GM12892 (cell line): ENCODE data around the gene NUDT14. TPM values are rescaled to one million over a fixed set of nuclear protein-coding genes. Genes with fewer than 3 reads are reported as not detected.

Experiments
- DNase-seq: peaks from one replicate; pipeline ENCODE4 v3.0.0; 2011; ENCODE audit not compliant: insufficient read length
- FAIRE-seq: peaks from 2 replicates; lab custom pipeline; 2011; peaks lifted over from hg19 to GRCh38; lab: Jason Lieb, UNC
- POLR2A ChIP-seq: IDR thresholded peaks from 2 replicates; pipeline ENCODE4 v1.6.1; 2011; ENCODE audit warnings: low read depth, low read length, control low read depth
- POLR2AphosphoS5 ChIP-seq: IDR thresholded peaks from 2 replicates; pipeline ENCODE4 v1.6.1; 2011; ENCODE audit warnings: low read depth, low read length, control low read depth
- TAF1 ChIP-seq: IDR thresholded peaks from 2 replicates; pipeline ENCODE4 v1.6.1; 2011; ENCODE audit warnings: low read depth, mild to moderate bottlenecking, control low read depth, low read length, borderline replicate concordance
- polyA plus RNA-seq: library from polyadenylated mRNA; unstranded; fragments of >200 nt; gene quantifications from one replicate; pipeline ENCODE4 v1.2.1, GENCODE V29; 2012; ENCODE audit warnings: missing spikeins, inconsistent platforms; ENCODE audit not compliant: missing spikeins

The NUDT14 gene
- 2.9 TPM for polyA plus RNA-seq

- DNase-seq (peak; percentile 97), FAIRE-seq (peak; percentile 68)
- TF ChIP-seq POLR2AphosphoS5 = no peak
- TF ChIP-seq POLR2A = no peak
- no peak for TF ChIP-seq TAF1
Measured at GRCh38 chr14:105180592-105181548, at the start of gene NUDT14. TSS of gene NUDT14 (minus strand) at chr14:105181312. CDS start at chr14:105181209, 103 bp downstream.

- DNase-seq = no peak
- TF ChIP-seq POLR2A = no peak
- no peak for TF ChIP-seq POLR2AphosphoS5
- TF ChIP-seq TAF1 = no peak
- no peak for FAIRE-seq
Measured at GRCh38 chr14:105229099-105229655, 48.1 kb upstream of the NUDT14 start.

GRCh38 chr14:105228562-105228961, 47.5 kb upstream of the NUDT14 start:
- FAIRE-seq = no peak
- no peak for DNase-seq
- TF ChIP-seq POLR2AphosphoS5 (no peak), POLR2A (no peak), TAF1 (no peak)

DNA sequence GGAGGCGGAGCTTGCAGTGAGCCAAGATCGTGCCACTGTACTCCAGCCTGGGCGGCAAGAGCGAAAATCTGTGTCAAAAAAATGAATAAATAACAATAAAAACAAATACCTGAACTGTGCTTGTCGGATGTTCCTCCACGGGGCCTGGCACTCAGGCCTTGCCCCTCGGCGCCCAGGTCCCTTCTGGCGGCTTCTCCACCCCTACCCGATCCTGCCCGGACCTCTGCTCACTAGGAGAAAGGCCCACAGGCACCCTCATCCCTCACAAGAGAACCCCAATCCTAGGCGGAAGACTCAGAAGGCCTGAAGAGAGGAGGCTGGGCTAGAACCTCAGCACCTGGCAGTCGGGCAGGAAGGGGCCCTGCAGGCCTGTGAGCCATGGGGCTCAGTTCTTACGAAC, 46.2 kb upstream of the NUDT14 start:
- DNase-seq (no peak), FAIRE-seq (no peak)
- TF ChIP-seq POLR2A = no peak
- no peak for TF ChIP-seq TAF1
- TF ChIP-seq POLR2AphosphoS5 = no peak

DNA sequence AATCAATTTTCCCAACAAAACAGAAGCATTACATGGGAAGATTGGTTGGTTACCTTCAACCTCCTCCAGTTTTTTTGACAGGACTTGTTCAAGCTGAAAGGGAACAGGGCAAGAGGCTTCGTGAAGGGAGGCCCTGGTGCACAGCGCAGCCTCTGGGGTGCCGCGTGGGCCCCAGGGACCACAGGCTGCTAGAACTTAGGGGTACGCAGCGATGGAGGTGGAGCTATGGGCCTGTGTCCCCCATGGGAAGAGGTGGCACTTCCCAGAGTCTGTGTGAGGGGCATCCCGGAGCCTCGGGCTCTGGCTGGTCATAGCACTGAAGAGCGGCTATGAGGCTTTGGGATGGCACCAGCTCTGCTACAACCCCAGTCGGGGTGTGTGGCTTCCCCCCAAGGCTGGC, 45.1 kb upstream of the NUDT14 start:
- DNase-seq = no peak
- TF ChIP-seq TAF1 = no peak
- no peak for TF ChIP-seq POLR2AphosphoS5
- TF ChIP-seq POLR2A = no peak
- FAIRE-seq = no peak

GRCh38 chr14:105224845-105225570, 43.9 kb upstream of the NUDT14 start:
- TF ChIP-seq POLR2AphosphoS5 = no peak
- no peak for TF ChIP-seq POLR2A
- TF ChIP-seq TAF1 = no peak
- DNase-seq = no peak
- FAIRE-seq = no peak

DNA sequence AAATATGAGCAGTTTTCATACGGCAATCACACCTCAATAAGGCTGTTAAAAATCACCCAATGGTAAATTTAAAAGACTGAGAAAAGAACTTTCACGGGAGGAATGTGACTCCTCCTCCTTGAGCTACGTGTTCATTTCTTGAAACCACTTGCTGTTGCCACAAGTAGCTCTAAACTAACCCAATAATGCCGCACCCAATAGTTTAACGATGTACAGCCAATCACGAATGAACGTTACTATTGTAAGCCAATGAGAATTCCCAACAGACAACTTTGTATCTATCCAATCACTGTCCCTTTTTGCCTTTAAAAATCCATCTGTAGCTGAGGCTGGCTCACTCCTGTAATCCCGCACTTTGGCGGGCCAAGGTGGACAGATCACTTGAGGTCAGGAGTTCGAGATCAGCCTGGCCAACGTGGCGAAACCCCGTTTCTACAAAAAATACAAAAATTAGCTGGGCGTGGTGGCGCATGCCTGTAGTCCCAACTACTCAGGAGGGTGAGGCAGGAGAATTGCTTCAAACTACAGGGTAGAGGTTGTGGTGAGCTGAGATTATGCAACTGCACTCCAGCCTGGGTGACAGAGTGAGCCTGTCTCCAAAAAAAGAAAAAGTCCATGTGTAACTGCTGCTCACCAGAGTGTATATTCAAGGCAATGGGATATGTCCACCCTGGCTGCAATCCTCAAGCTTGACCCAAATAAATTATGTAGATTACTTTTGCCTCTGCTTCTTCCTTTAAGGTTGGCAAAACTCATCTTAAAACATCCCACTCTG, 42.8 kb upstream of the NUDT14 start:
- TF ChIP-seq POLR2A (no peak), POLR2AphosphoS5 (no peak), TAF1 (no peak)

DNA sequence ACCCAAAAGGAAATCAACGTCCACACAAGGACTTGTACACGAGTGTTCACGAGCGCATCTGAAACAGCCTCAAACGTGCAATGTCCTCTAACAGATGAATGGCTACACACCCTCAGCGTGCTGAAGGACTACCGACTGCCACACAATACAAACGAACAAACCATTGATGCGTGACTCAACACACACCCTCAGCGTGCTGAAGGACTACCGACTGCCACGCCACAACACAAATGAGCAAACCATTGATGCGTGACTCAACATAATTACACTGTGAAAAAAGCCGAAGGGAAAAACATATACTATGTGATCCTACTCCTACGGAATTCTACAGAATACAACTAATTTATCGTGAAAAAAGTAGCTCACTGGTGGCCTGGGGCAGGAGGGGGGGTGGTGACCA, 42.1 kb upstream of the NUDT14 start:
- no peak for DNase-seq
- TF ChIP-seq POLR2AphosphoS5 = no peak
- TF ChIP-seq TAF1 = no peak
- no peak for TF ChIP-seq POLR2A
- peak; percentile 9 for FAIRE-seq

More for the DNA sequence above, 42.8 kb upstream of the NUDT14 start:
- FAIRE-seq (no peak), DNase-seq (no peak)

DNA sequence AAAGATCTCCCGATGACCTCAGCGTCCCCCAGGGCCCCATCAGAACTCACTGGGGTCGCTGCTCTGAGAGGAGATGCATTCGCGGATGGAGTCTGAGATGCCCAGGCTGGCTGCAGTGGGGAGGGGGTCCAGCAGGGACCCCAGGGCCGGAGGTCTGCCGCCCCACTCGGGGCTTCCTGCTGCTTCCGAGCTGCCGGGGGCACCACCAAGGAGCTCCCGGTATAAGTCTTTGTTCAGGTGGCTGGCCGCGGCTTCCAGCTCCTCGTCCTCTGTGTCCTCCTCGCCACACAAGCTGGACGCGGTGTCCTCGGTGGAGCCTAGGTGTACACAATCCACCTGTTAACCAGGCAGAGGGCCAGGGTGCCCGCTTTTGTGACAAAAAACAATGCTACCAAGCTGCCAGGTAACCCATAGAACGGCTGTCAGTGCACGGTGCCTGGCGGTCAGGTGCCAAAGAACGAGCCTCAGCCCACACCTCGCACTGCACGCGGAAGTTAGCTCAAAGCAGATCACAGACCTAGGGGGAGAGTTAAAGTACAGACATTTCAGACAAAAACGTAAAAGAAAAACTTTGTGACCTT, 40.6 kb upstream of the NUDT14 start:
- FAIRE-seq = no peak
- no peak for TF ChIP-seq POLR2AphosphoS5
- no peak for TF ChIP-seq POLR2A
- TF ChIP-seq TAF1 = no peak
- no peak for DNase-seq
